SW 1271 (cell line): Measurements from ENCODE around the gene DCLK1.

ENCODE experiments used
- DNase-seq, 2 experiments: peaks; one replicate each; lab custom pipeline; 2025; lab: John Stamatoyannopoulos, UW

DCLK1 gene

DNA sequence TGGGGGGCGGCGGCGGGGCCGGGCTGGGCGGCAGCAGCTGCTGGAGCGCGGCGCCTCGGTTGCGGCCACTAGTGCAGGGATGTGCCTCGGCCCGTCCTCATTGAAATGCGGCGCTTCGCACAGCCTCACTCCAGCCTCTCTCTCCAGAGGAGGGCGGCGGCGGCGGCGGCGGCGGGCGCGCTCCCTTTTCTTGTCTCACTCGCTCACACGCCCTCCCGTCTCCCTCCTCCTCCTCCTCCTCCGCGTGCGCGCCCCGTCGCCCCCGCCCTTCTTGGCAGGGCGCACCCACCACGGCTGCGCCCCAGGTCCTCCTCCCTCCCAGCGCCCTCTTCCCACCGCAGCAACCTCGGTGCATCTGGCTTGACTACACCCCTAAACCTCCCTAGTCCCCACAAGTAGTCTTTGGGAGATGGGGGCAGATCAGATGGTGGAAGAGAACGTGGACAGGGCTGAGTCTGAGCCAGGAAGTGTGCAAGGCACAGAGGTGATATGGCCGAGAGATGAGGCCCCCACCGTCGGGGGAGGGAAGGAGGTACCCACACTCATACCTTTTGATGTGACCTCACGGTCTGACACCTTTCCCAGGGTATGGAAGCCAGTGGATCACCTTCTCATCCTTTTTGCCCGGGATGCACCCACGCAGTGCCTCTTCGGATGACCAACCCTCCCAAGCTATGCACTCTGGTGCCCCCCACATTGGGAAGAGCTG is at the start of gene DCLK1:
DCLK1 (minus strand) TSS at position 161 of the 709 bp plus-strand sequence.
- DNase-seq, result no peak

DNA sequence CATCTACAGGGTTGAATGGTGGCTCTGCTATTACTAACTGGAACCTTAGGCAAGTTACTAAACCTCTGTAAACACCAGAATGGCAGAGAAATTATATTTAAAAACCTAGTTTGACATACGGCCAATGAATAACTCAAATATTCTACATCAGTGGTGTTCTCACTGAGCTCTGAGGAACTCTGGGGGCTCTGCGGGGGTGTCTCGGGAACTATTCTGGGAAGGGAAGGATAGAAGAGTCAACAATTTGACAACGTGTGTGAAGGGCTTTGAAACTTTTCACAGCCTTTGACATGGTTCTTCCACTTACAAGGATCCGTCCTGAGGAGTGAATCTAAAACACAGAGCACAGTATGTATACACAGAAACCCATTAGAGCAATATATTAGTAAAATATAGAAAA is 44.4 kb upstream of the DCLK1 start:
- no peak for DNase-seq

GRCh38 chr13:36174923-36175322 is 43.7 kb upstream of the DCLK1 start:
- DNase-seq, result no peak

GRCh38 chr13:36173571-36174322 is 42.6 kb upstream of the DCLK1 start:
- no peak for DNase-seq

DNA sequence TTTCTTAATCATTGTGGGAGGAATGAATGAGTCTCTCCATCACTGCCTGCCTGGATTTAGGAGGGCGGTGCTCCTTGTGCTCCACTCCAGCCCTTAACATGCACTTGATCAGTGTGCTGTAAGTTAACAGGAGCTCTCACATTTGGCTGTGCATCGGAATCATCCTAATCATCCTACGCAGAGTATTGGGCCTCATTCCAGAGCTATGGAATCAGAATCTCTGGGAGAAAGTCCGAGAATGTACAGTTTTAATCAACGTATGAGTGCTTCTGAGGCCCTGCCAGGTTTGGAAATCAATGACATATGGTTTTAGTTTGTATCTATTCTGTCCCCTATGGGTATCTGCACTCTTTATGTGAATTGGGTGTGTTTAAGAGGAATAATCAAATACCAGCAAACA is 34.9 kb upstream of the DCLK1 start:
- no peak for DNase-seq

DNA sequence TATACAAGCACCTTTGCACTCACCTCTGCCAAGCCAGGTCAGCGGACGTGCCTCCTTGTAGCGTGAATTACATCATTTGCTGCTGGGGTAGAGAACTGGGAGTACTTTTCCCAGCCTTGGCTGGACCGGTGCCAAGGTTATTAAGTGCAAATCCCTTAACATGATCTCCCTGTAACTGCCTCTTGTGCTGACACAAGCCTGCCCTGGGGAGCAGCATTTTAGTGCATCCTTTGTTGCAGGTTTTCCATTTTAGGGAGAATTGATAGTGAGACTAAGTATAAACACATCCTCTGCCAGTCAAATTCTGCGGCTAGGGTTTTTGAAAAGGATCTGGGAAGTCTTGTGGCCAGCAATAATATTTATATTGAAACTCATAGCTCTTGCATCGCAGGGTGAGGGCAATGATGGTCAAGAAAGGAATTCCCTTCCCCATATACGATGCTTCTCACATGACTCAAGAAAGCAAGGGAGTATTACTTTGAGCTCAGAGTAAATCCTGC is 32.7 kb upstream of the DCLK1 start:
- DNase-seq, result no peak

GRCh38 chr13:36163286-36163685 is 32.1 kb upstream of the DCLK1 start:
- no peak for DNase-seq

GRCh38 chr13:36160297-36160696 is 29.1 kb upstream of the DCLK1 start:
- no peak for DNase-seq

- DNase-seq, result no peak
These were observed 27.4 kb upstream of the DCLK1 start for GRCh38 chr13:36158611-36159010.

DNA sequence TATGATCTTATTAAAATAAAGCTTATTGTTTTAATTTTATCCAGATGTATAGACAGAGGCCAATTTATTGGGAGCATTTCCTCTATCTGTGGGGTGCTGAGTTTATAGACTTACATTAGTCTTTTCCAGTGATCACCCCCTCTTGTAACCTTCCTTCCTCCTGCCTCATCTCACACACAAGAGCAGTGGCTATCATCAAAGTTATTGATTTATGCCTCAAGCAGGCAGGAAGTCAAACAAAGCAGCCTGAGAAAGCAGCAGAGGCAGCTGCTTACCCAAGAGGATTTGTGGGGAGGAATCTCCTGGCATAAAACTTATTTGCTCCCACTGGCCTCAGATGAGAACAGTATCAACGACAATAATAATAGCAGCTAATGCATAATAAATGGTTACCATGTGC is 26.3 kb upstream of the DCLK1 start:
- DNase-seq, result no peak

GRCh38 chr13:36154567-36155291 is 23.5 kb upstream of the DCLK1 start:
- DNase-seq, result no peak

GRCh38 chr13:36151591-36151990 is 20.4 kb upstream of the DCLK1 start:
- no peak for DNase-seq

- DNase-seq, result no peak
These were observed 17.3 kb upstream of the DCLK1 start for GRCh38 chr13:36148446-36148845.

DNA sequence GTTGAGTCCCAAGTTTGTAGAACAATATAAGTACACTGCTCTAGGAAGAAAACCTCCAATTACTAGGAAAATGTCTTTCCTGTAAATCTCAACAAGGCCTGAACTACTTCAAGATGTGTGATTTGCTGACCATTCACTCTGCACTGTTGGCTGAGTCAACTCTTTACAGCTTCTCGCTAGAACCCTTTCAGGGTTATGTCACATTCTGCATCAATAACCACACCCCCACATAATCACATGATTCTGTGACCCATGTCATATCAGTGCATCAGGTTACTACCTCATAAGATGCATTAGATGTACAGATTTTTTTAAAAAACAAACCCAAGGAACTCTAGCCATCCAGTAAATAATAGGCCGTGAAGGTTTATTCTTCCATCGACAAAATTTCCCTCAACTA is 16.1 kb upstream of the DCLK1 start:
- no peak for DNase-seq

- DNase-seq, result no peak
These were observed 15.5 kb upstream of the DCLK1 start for GRCh38 chr13:36146511-36147269.

DNA sequence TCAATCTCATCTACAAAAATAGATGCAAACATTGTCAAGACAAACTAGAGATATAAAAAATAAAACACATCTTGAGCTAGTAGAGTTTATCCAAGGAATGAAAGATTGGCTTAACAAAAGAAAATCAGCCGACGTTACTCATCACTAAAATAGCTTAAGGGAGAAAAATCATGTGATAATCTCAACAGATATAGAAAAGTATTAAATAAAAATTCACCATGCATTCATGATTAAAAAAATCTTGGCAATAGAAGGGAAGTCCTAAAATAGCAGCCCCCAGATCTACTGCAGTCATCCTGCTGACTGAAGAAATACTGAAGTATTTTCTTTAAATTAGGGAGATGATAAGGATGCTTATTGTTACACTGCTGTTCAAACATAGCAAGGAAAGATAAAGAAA is 12.6 kb upstream of the DCLK1 start:
- DNase-seq, result no peak

DNA sequence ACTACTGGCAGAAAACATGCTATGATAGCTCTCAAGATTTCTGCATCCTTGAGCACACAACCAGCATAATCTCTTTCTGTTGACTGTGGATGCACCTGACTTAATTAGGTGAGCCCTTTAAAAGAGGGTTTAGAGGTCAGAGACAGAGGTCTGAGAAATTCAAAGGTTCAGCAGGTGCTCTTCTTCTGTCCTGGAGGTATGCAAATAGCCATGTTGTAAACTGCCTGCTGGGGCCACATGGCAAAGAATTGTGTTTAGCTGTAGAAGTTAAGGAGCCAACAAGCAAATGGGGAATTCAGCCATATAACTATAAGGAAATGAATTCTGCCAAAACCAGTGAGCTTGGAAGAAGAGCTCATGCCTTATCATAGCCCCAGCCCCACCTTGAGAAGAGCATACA is 11.6 kb upstream of the DCLK1 start:
- DNase-seq, result no peak

DNA sequence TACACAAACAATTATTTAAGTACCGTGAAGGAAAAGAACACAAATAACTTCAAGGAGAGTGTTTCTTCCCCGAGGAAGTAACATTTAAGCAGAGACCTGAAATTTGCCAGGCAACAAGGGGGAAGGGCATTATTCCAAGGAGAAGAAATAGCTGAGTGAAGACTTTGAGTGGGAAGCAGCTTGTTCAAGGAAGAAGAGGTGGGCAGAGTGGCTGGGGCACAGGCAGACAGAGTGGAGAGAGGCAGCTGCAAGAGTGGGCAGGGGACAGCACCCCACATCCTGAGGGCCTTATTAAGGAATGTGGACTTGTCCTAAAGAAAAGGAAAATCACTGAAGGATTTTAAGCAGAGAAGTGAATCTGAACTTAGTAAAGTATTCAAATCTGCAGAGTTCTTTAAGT is 4.7 kb upstream of the DCLK1 start:
- DNase-seq, result no peak

GRCh38 chr13:36134632-36135031 is 3.5 kb upstream of the DCLK1 start:
- no peak for DNase-seq

DNA sequence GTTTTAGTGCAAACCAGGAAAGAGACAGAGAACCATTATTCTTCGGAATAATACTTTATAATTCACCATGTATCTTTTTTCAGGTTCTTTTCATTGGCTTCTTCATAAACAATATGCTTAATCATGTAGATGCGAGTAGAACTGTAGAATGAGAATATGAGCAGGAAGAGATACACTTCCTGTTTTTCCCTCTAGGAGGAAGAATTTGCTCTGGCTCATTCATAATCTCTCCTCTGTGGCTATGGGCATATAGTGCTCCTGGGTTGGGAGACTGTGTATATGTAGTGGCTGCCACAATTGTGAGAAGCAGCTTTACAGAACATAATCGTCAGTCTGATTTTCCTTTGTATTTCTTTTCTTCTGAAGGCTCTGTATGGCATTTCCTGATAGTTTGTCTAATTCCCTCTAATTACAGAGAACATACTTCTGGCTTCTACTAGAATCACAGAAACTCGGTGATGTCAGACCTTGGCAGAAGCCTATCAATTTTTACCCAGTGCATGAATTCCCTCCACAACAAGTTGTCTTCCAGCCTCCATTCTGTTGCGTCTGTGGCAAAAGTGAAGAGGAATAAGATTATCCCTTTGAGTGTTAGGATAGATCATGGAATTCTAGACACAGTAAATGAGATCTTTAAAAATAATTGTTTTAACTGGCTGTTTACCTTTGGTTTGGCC is 2.9 kb upstream of the DCLK1 start:
- DNase-seq, result no peak

- no peak for DNase-seq
These were observed 1.2 kb upstream of the DCLK1 start for GRCh38 chr13:36132376-36132775.

DNA sequence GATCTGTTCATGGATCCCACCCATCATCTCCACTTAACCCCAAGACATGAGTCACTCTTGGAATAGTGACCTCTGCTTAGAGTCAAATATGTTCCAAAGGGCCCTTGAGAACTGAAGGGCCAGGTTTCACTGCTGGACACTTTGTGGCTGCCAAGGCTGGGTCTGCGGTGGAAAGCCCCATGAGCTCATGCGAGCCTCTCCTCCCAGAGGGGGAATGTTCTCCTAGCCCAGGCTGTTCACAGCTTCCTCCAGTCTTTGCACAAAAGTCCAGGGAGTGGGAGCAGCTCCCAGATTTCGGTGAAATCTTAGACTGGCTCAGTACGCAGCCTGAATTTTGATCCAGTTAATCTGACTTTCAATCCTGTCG is 732 bp upstream of the DCLK1 start:
- no peak for DNase-seq
